GM23338 (cell line): ENCODE measurements around the gene TRIM28.

Experiments
- EZH2 ChIP-seq: fragments of 200-600 bp; sonication (generic); IDR thresholded peaks from one replicate; pipeline ENCODE4 v1.8.0; 2017; ENCODE audit warnings: antibody characterized with exemption, mild to moderate bottlenecking, low read depth; ENCODE audit not compliant: unreplicated experiment
- EZH2phosphoT487 ChIP-seq: fragments of 200-600 bp; sonication (generic); IDR thresholded peaks from one replicate; pipeline ENCODE4 v1.8.1; 2018; ENCODE audit warnings: antibody characterized with exemption; ENCODE audit not compliant: unreplicated experiment
- NANOG ChIP-seq: IDR thresholded peaks from 2 replicates; pipeline ENCODE4 v1.6.1; 2016; ENCODE audit warnings: antibody characterized with exemption, borderline replicate concordance
- POLR2AphosphoS5 ChIP-seq: IDR thresholded peaks from 2 replicates; pipeline ENCODE4 v1.6.1; 2016; ENCODE audit warnings: antibody characterized with exemption, low read depth
- TF ChIP-seq, protein P1 (sequence below), 2 experiments: fragments of 200-600 bp in 1 of 2; sonication (generic) in 1 of 2; conservative IDR thresholded peaks; 2 replicates each; pipeline versions ENCODE4 v1.5.1 to v1.6.1; 2016 to 2017; ENCODE audit warnings: antibody characterized with exemption in 2 of 2, low read depth in 2 of 2, mild to moderate bottlenecking in 2 of 2, moderate library complexity in 1 of 2

DNA sequence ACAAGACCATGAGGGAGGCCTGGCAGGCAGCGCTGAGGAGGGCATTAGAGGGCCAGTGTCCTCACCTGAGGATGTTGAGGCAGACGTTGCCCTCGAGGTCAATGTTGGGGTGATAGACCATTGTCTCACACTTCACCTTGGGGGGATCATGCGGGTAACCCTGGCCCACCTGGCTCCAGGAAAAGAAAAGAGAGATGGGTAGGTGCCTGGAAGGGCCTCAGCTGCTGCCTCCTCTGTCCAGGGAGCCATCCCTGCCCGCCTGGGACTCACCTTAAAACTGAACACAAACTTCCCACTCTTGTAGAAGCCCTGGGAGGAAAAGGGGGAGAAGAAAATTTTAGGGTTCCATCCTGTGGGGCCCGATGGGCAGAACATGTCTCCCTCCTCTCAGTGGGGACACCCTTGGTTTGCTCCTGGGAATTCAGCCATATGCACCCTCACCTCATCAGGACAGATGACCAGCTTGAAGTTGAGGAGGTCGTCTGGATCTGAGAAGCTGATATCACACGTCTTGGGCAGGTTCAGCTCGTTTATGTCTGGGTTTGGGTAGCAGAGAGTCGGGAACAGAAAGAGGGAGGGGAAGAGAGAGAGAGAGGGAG is 12.9 kb downstream of the TRIM28 start:
- TF ChIP-seq, protein P1, sequence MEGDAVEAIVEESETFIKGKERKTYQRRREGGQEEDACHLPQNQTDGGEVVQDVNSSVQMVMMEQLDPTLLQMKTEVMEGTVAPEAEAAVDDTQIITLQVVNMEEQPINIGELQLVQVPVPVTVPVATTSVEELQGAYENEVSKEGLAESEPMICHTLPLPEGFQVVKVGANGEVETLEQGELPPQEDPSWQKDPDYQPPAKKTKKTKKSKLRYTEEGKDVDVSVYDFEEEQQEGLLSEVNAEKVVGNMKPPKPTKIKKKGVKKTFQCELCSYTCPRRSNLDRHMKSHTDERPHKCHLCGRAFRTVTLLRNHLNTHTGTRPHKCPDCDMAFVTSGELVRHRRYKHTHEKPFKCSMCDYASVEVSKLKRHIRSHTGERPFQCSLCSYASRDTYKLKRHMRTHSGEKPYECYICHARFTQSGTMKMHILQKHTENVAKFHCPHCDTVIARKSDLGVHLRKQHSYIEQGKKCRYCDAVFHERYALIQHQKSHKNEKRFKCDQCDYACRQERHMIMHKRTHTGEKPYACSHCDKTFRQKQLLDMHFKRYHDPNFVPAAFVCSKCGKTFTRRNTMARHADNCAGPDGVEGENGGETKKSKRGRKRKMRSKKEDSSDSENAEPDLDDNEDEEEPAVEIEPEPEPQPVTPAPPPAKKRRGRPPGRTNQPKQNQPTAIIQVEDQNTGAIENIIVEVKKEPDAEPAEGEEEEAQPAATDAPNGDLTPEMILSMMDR (conservative IDR thresholded peaks at IDR 0.05; ENCODE audit: low read depth in 2 of 2) = no peak
- no peak for TF ChIP-seq EZH2phosphoT487
- TF ChIP-seq POLR2AphosphoS5 = no peak
- TF ChIP-seq NANOG = no peak
- TF ChIP-seq EZH2 = no peak
